GM12878 (cell line): ENCODE results near the gene SGTA. TPM values are rescaled to one million over a fixed set of nuclear protein-coding genes. Genes with fewer than 3 reads are reported as not detected.

Source experiments
- ATAC-seq: fragments of 200-7000 bp; cut with Tn5 transposase; 3 replicates; pipeline ENCODE4 v1.9.1; 2020; ENCODE audit warnings: mild to moderate bottlenecking, moderate library complexity
- BruUV-seq: library from RNA; stranded (reverse); fragments of 400-500 nt; replicated peaks from 2 replicates; lab custom pipeline; 2021; lab: Mats Ljungman, UMichigan
- CTCF ChIA-PET: fragments of 300-600 bp; sonication (Branson Sonifier 250); formaldehyde crosslinking; extraction: SDS; loops from one replicate; lab custom pipeline; 2021; ENCODE audit warnings: inconsistent platforms; lab: Yijun Ruan, JAX
- POLR2A ChIA-PET: fragments of 350-600 bp; formaldehyde crosslinking; extraction: SDS; loops from one replicate; lab custom pipeline; 2021; ENCODE audit warnings: inconsistent platforms; lab: Charles Lee
- RAD21 ChIA-PET: fragments of 300-600 bp; sonication (Branson Sonifier 250); formaldehyde crosslinking; loops from one replicate; lab custom pipeline; 2023; ENCODE audit warnings: antibody characterized with exemption; ENCODE audit not compliant: unreplicated experiment; lab: Charles Lee
- SMC1A ChIA-PET: fragments of 300-600 bp; sonication (Branson Sonifier 250); formaldehyde crosslinking; loops from one replicate; lab custom pipeline; 2023; ENCODE audit not compliant: unreplicated experiment, uncharacterized antibody; lab: Charles Lee
- DNase-seq: peaks from one replicate; pipeline ENCODE4 v3.0.0-alpha.2; 2011; ENCODE audit warnings: low read depth, low spot score
- FAIRE-seq: peaks from 3 replicates; lab custom pipeline; 2011; peaks lifted over from hg19 to GRCh38; lab: Jason Lieb, UNC
- H2AFZ ChIP-seq: 2 replicates; pipeline ENCODE4 v1.6.0; 2011; ENCODE audit warnings: low read depth, low read length, control low read depth; ENCODE audit not compliant: control insufficient read depth
- H3K27ac ChIP-seq: 2 replicates; pipeline ENCODE4 v1.5.1; 2011; ENCODE audit warnings: control low read depth; ENCODE audit not compliant: control insufficient read depth, insufficient read depth
- H3K27me3 ChIP-seq, 2 experiments: replicated peaks in 1 of 2; 2 replicates each; pipeline versions ENCODE4 v1.6.0 to v1.6.1; 2011; ENCODE audit warnings: low read length in 1 of 2; ENCODE audit not compliant: control insufficient read depth in 2 of 2, insufficient read depth in 2 of 2
- H3K36me3 ChIP-seq, 2 experiments: 2 replicates each; pipeline ENCODE4 v1.5.1; 2011; ENCODE audit warnings: low read length in 1 of 2; ENCODE audit not compliant: control insufficient read depth in 2 of 2, insufficient read depth in 2 of 2
- H3K4me1 ChIP-seq: 2 replicates; pipeline ENCODE4 v1.6.1; 2011; ENCODE audit warnings: mild to moderate bottlenecking, low read length, moderate library complexity, mixed read lengths; ENCODE audit not compliant: control insufficient read depth, insufficient read depth
- H3K4me2 ChIP-seq: 2 replicates; pipeline ENCODE4 v1.6.0; 2011; ENCODE audit warnings: control low read depth; ENCODE audit not compliant: control insufficient read depth, insufficient read depth
- H3K4me3 ChIP-seq: fragments of 200-600 bp; sonication (generic); 2 replicates; pipeline ENCODE4 v1.5.1; 2016
- H3K79me2 ChIP-seq: 2 replicates; pipeline ENCODE4 v1.6.0; 2011; ENCODE audit warnings: low read length; ENCODE audit not compliant: control insufficient read depth, insufficient read depth
- H3K9ac ChIP-seq: 2 replicates; pipeline ENCODE4 v1.8.0; 2011; ENCODE audit warnings: low read length, control low read depth, mixed read lengths; ENCODE audit not compliant: control insufficient read depth, insufficient read depth
- H3K9me3 ChIP-seq: replicated peaks from 3 replicates; pipeline ENCODE4 v1.5.1; 2011; ENCODE audit warnings: mild to moderate bottlenecking, low read length; ENCODE audit not compliant: control insufficient read depth, insufficient read depth
- H4K20me1 ChIP-seq: 2 replicates; pipeline ENCODE4 v1.6.0; 2011; ENCODE audit not compliant: control insufficient read depth, insufficient read depth
- BCL3 ChIP-seq: IDR thresholded peaks from 2 replicates; pipeline ENCODE4 v1.6.1; 2011; ENCODE audit warnings: borderline replicate concordance, low read depth, mild to moderate bottlenecking, moderate library complexity, low read length; ENCODE audit not compliant: insufficient read depth, poor library complexity, severe bottlenecking
- BHLHE40 ChIP-seq, 2 experiments: fragments of 450-650 bp in 1 of 2; IDR thresholded peaks; 2 replicates each; pipeline ENCODE4 v1.6.1; 2011 to 2017; ENCODE audit warnings: low read depth in 2 of 2, borderline replicate concordance in 1 of 2, improper control_type of control experiment in 1 of 2, low read length in 1 of 2, mild to moderate bottlenecking in 1 of 2
- CREB1 ChIP-seq: IDR thresholded peaks from 2 replicates; pipeline ENCODE4 v1.6.1; 2012; ENCODE audit warnings: low read depth, mild to moderate bottlenecking, inconsistent platforms
- E2F8 ChIP-seq: fragments of 450-650 bp; IDR thresholded peaks from 2 replicates; pipeline ENCODE4 v1.6.1; 2018; ENCODE audit warnings: mild to moderate bottlenecking, low read depth, moderate library complexity; ENCODE audit not compliant: partially characterized antibody
- EZH2 ChIP-seq: IDR thresholded peaks from 2 replicates; pipeline ENCODE4 v1.6.1; 2012; ENCODE audit warnings: low read depth, mild to moderate bottlenecking, control low read depth, inconsistent platforms, low read length, borderline replicate concordance; ENCODE audit not compliant: control insufficient read depth
- HSF1 ChIP-seq: fragments of 150-350 bp; IDR thresholded peaks from 2 replicates; pipeline ENCODE4 v1.6.1; 2014; ENCODE audit warnings: mild to moderate bottlenecking, low read depth, low read length
- MYB ChIP-seq: fragments of 150-350 bp; IDR thresholded peaks from 2 replicates; pipeline ENCODE4 v1.6.1; 2014; ENCODE audit warnings: mild to moderate bottlenecking, low read depth, low read length, borderline replicate concordance
- NFXL1 ChIP-seq: fragments of 450-650 bp; IDR thresholded peaks from 2 replicates; pipeline ENCODE4 v1.6.1; 2017; ENCODE audit warnings: antibody characterized with exemption, mild to moderate bottlenecking, borderline replicate concordance
- PAX5 ChIP-seq: IDR thresholded peaks from 2 replicates; pipeline ENCODE4 v1.6.1; 2011; ENCODE audit warnings: low read depth, low read length, borderline replicate concordance
- PKNOX1 ChIP-seq: fragments of 450-650 bp; IDR thresholded peaks from 2 replicates; pipeline ENCODE4 v1.6.1; 2016; ENCODE audit warnings: mild to moderate bottlenecking
- SMAD1 ChIP-seq: fragments of 450-650 bp; IDR thresholded peaks from 2 replicates; pipeline ENCODE4 v1.6.1; 2018; ENCODE audit warnings: mild to moderate bottlenecking, low read depth; ENCODE audit not compliant: partially characterized antibody
- ZNF217 ChIP-seq: fragments of 450-650 bp; IDR thresholded peaks from 2 replicates; pipeline ENCODE4 v1.6.1; 2017; ENCODE audit warnings: antibody characterized with exemption, mild to moderate bottlenecking
- ZNF24 ChIP-seq: fragments of 450-650 bp; IDR thresholded peaks from 2 replicates; pipeline ENCODE4 v1.6.1; 2017; ENCODE audit warnings: antibody characterized with exemption, mild to moderate bottlenecking
- ZZZ3 ChIP-seq: IDR thresholded peaks from 2 replicates; pipeline ENCODE4 v1.6.1; 2011; ENCODE audit warnings: low read depth; ENCODE audit not compliant: control insufficient read depth, insufficient read length
- WGBS: methylation state at CpG from one replicate; pipeline ENCODE4 v1.1.6; 2016; ENCODE audit warnings: low lambda C conversion rate; ENCODE audit not compliant: insufficient replicate concordance, insufficient coverage; ENCODE audit errors: missing lambda C conversion rate; 5-methylcytosine and 5-hydroxymethylcytosine counted together
- in situ Hi-C: fragments of 300-500 bp; cut with MboI; formaldehyde crosslinking; loops from 9 replicates; pipeline ENCODE4 v1.14.3; 2018; ENCODE audit warnings: mixed read lengths
- intact Hi-C: fragments of 100-400 bp; cut with micrococcal nuclease; formaldehyde crosslinking; loops from one replicate; pipeline ENCODE4 v1.14.2; 2022; ENCODE audit not compliant: unreplicated experiment
- polyA plus RNA-seq, 11 experiments: library from polyadenylated mRNA; depleted of rRNA in 4 of 11; unstranded in 6 of 11; stranded (reverse) in 5 of 11; fragments of >200 nt; fragmentation: Nextera tagmentation in 4 of 11; fragmentation: Illumina TruSeq in 1 of 11; extraction: Ambion mirVana in 4 of 11; extraction: Trizol in 1 of 11; gene quantifications; 1 replicate in 1 of 11; 2 replicates in 10 of 11; pipeline versions ENCODE4 v1.2.1 to v1.2.3, GENCODE V29; 2011 to 2016; ENCODE audit warnings: inconsistent platforms in 2 of 11, missing spikeins in 2 of 11, low read depth in 1 of 11
- total RNA-seq, 4 experiments: library from RNA; depleted of rRNA in 3 of 4; stranded (reverse); fragments of >200 nt in 3 of 4; fragmentation: Illumina TruSeq in 1 of 4; extraction: Trizol in 1 of 4; gene quantifications; 2 replicates each; pipeline versions ENCODE4 v1.2.1 to v1.2.3, GENCODE V29; 2013 to 2021

SGTA gene
- total and polyA plus RNA-seq, 10 of the 15 experiments (the other 5 are each of a cell fraction or from before 2014, with no cell fraction given): 2.0 to 102 (median 48.2) TPM

- Histone ChIP-seq H3K27ac (no peak overlapping the region), H3K27me3 (no peaks in the 10 kb centered on the region), H3K4me2 (no peak overlapping the region), H3K36me3 (peaks cover 9 to 11% of the 10 kb centered on the region in 2 experiments; a peak in 3 of 4 replicates), H3K9me3 (peaks cover 3% of the 10 kb centered on the region; the same call in 1 of the 3 replicates), H3K4me3 (no peak overlapping the region), H4K20me1 (no peaks in the 10 kb centered on the region), H3K79me2 (no peaks in the 10 kb centered on the region; the same call in 1 of the 2 replicates), H3K9ac (no peak overlapping the region), H2AFZ (no peak overlapping the region), H3K4me1 (no peaks in the 10 kb centered on the region)
- ChIA-PET POLR2A (no interaction called here), SMC1A (no interaction called here), CTCF (interaction anchor here (0.6 kb wide), 1 partner anchor 8 kb away, joined by 3 read pairs; no protein-coding TSS in a partner anchor), RAD21 (no interaction called here)
- TF ChIP-seq EZH2 (no peak), BCL3 (no peak), CREB1 (no peak), ZZZ3 (no peak), BHLHE40 (IDR thresholded peaks at IDR 0.05; ENCODE audit: borderline replicate concordance in 1 of 2, low read depth in 2 of 2, low read length in 1 of 2) (no peak), E2F8 (no peak), PAX5 (no peak), ZNF24 (no peak), ZNF217 (no peak), PKNOX1 (no peak), SMAD1 (no peak), MYB (no peak), NFXL1 (no peak), HSF1 (no peak)
- ATAC-seq: no peak
- in situ Hi-C loops: no loop called here
- 94% methylated on average over 31 of the region's 41 CpGs for WGBS
- intact Hi-C loops: no loop called here
- no TSS peak for BruUV-seq
- DNase-seq: no peak
- no peak for FAIRE-seq
These were observed 51.7 kb downstream of the SGTA start for GRCh38 chr19:2731181-2731995.
